ENCODE results near the gene STAM2.

DNA sequence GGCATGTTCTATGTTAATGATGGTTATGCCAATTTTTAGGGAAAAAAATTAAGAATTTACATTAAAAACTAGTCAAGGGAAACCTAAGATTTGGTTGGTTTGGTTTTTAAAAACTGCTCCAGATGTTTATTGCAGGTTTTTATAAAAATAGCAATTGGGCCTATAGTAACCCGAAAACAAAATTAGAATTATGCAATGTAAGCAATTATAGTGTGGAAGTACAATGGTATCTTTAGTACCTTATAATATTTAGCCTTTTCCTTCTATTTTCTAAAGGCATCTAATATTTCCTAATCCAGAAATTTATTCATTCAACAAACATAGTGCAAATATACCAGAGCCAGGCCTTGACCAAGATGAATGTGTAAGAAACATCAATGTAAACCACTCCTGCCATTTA lies 104.0 kb downstream of the STAM2 start:
- TF ChIP-seq, protein P1, sequence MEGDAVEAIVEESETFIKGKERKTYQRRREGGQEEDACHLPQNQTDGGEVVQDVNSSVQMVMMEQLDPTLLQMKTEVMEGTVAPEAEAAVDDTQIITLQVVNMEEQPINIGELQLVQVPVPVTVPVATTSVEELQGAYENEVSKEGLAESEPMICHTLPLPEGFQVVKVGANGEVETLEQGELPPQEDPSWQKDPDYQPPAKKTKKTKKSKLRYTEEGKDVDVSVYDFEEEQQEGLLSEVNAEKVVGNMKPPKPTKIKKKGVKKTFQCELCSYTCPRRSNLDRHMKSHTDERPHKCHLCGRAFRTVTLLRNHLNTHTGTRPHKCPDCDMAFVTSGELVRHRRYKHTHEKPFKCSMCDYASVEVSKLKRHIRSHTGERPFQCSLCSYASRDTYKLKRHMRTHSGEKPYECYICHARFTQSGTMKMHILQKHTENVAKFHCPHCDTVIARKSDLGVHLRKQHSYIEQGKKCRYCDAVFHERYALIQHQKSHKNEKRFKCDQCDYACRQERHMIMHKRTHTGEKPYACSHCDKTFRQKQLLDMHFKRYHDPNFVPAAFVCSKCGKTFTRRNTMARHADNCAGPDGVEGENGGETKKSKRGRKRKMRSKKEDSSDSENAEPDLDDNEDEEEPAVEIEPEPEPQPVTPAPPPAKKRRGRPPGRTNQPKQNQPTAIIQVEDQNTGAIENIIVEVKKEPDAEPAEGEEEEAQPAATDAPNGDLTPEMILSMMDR (conservative IDR thresholded peaks at IDR 0.05; ENCODE audit: low read depth, low read length): no peak
- TF ChIP-seq EZH2 (IDR thresholded peaks at IDR 0.05; ENCODE audit: borderline replicate concordance, low read depth, low read length, poor library complexity, severe bottlenecking): no peak

All from A673 (cell line).